ENCODE results near the gene TDRD1.

DNA sequence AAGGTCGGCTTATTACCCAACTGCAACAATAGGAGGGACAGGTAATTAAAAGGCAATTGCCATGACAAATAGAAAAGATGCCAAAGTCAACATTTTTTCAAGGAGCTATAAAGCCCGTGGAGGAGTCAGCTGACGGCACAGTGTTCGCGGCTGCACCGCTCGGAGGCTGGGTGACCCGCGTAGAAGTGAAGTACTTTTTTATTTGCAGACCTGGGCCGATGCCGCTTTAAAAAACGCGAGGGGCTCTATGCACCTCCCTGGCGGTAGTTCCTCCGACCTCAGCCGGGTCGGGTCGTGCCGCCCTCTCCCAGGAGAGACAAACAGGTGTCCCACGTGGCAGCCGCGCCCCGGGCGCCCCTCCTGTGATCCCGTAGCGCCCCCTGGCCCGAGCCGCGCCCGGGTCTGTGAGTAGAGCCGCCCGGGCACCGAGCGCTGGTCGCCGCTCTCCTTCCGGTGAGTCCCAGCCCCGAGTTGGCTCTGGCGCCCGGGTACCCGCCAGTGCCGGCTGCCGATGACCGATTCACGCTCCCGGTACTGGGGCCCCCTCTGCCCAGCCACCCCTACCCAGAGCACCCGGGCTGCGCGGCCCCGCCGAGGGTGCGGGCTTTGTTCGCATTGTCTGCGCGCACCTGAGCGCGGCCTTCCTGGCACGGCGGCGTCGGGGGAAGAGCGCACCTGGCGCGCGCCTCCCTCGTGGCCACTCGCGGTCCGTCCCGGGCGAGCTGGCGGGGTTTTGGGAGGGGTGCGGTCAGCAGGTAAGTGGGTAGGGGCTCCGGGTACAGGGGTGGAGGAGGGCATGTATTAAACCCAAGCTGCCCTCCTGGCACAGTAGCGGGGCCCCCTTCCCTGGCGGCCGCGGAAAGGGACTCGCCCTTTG lies 60.2 kb downstream of the TDRD1 start, which contains the start of gene VWA2:
- TF ChIP-seq, protein P1, sequence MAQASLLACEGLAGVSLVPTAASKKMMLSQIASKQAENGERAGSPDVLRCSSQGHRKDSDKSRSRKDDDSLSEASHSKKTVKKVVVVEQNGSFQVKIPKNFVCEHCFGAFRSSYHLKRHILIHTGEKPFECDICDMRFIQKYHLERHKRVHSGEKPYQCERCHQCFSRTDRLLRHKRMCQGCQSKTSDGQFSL (CRISPR knock-in tag; IDR thresholded peaks at IDR 0.05) = no peak
- TF ChIP-seq, protein P1 (tag; IDR thresholded peaks at IDR 0.05) = no peak
- TF ChIP-seq ELF4 (CRISPR knock-in tag; IDR thresholded peaks at IDR 0.05) = no peak
